NCI-H2171 (cell line): Measurements from ENCODE around the gene CCDC8.
"Not testable (repeated sequence)": the region's sequence is repeated elsewhere in the genome, so short reads cannot be mapped to it uniquely, and the experiment has no call there.

Source experiments
- DNase-seq: peaks from one replicate; lab custom pipeline; 2025; lab: John Stamatoyannopoulos, UW

Gene CCDC8

GRCh38 chr19:46428239-46429135 lies 15.1 kb upstream of the CCDC8 start, which contains the start of gene PNMA8C:
PNMA8C (minus strand) TSS chr19:46428936; CDS start chr19:46428359, 577 bp downstream.
- DNase-seq: no peak

- no peak for DNase-seq
Measured at GRCh38 chr19:46427518-46428045, 14.2 kb upstream of the CCDC8 start.

- peak; percentile 90 for DNase-seq
Measured at GRCh38 chr19:46426506-46427162, 13.3 kb upstream of the CCDC8 start.

GRCh38 chr19:46426035-46426505 lies 12.7 kb upstream of the CCDC8 start:
- no peak for DNase-seq

GRCh38 chr19:46423188-46423587 lies 9.8 kb upstream of the CCDC8 start:
- DNase-seq: no peak

- DNase-seq: no peak
Measured at GRCh38 chr19:46422344-46422743, 9.0 kb upstream of the CCDC8 start.

GRCh38 chr19:46420056-46420455 lies 6.7 kb upstream of the CCDC8 start:
- no peak for DNase-seq

GRCh38 chr19:46415804-46416709 lies 2.7 kb upstream of the CCDC8 start:
- DNase-seq: peak; percentile 71

- DNase-seq: not testable (repeated sequence)
Measured at GRCh38 chr19:46414899-46415298, 1.5 kb upstream of the CCDC8 start.

- no peak for DNase-seq
Measured at GRCh38 chr19:46412650-46413261, 608 bp downstream of the CCDC8 start.

- DNase-seq: no peak
Measured at GRCh38 chr19:46411925-46412649, 1.3 kb downstream of the CCDC8 start.

- no peak for DNase-seq
Measured at GRCh38 chr19:46411088-46411924, 2.1 kb downstream of the CCDC8 start.

GRCh38 chr19:46410205-46411087 lies 2.9 kb downstream of the CCDC8 start:
- DNase-seq: no peak

- no peak for DNase-seq
Measured at GRCh38 chr19:46409191-46409590, 4.2 kb downstream of the CCDC8 start.

- DNase-seq: no peak
Measured at GRCh38 chr19:46408664-46409039, 4.7 kb downstream of the CCDC8 start.

GRCh38 chr19:46407856-46408663 lies 5.3 kb downstream of the CCDC8 start:
- no peak for DNase-seq

GRCh38 chr19:46406976-46407375 lies 6.4 kb downstream of the CCDC8 start:
- no peak for DNase-seq
